H54 (cell line): ENCODE measurements around the gene DEUP1.

Source experiments
- DNase-seq: peaks from one replicate; pipeline ENCODE4 v3.0.0; 2011; ENCODE audit warnings: low spot score, mixed read lengths; ENCODE audit not compliant: insufficient read length
- FAIRE-seq: peaks from 3 replicates; lab custom pipeline; 2011; peaks lifted over from hg19 to GRCh38; lab: Jason Lieb, UNC
- POLR2A ChIP-seq: IDR thresholded peaks from 2 replicates; pipeline ENCODE4 v1.6.1; 2011; ENCODE audit warnings: low read depth, mild to moderate bottlenecking, low read length

The DEUP1 gene

DNA sequence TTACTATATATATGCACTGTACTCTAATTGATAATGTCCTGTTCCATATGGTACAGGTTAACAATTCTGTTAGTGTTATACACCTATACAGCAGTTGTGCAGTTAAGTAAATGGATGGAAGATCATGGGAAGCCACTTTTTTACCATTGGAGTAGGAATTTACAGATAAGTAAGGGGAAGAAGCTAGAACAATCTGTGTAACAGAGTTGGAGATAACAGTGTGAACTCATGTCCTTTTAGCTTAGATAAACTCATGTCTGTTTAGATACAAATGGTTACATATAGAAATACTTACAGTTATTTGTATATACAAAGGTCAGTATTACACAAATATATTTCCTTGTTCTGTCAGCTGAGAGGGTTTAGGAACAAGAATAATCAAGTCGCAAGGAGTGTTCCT is 6.8 kb upstream of the DEUP1 start:
- FAIRE-seq = no peak
- no peak for DNase-seq
- TF ChIP-seq POLR2A = no peak

DNA sequence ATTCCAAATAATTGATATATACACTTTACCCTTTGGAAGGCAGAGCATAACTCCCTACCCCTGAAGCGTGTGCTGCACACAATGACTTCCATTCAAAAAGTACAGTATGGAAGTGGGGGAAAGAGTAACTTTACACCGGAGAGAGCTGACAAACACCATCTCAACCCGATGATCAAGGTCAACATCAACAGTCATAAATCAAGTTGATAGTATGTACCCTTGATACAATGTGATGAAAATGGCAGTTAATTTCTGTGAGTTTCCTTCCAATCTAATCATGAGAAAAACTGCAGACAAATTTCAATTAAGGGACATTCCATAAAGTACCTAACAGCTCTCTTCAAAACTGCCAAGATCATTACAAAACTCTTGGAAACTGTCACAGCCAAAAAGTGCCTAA is 6.0 kb upstream of the DEUP1 start:
- FAIRE-seq = no peak
- no peak for DNase-seq
- TF ChIP-seq POLR2A = no peak

- TF ChIP-seq POLR2A = no peak
- DNase-seq = no peak
- FAIRE-seq = no peak
Observed at GRCh38 chr11:93326681-93327080, 3.9 kb upstream of the DEUP1 start.

DNA sequence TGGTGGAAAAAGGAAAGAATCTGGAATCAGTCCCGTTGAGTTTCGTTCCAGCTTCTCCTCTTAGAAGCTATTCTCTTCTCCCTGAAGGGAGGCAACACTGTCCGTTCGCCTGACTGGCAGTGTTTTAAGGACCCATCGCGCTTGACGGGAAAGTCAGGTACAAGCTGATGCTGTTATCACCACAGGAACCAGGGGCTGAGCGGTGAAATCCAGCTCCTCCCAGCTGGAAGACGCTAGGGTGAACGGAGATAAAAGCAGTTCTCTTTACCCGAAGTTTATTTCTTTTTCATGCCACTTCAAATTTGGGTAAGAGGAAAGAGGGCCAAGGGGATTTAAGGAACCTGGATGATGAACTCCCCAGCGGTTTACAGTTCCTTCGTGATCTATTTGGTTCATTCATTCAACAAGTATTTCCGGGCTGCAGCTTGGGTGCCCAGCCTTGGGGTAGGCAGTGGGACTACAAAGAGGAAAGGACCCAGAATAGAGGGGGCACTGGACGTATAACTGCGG is 551 bp upstream of the DEUP1 start:
- FAIRE-seq = no peak
- DNase-seq = no peak
- TF ChIP-seq POLR2A = no peak

DNA sequence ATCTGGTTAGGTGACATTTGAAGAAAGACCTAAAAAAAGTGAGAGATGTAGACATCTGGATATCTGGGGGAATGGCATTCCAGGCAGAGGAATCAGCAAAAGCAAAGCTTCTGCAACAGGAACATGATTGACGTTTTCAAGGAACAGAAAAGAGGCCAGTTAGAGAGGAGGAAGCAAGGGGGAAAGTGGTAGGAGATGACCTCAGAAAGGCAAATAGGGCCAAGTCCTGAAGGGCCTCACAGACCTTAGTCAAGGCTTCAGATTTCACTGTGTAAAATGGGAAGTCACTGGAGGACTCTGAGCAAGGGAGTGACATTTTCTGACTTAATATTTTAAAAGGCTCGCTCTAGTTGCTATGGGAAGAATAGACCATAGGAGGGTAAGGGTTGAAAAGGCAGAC is 9.7 kb downstream of the DEUP1 start:
- FAIRE-seq (no peak), DNase-seq (no peak)
- TF ChIP-seq POLR2A = no peak

DNA sequence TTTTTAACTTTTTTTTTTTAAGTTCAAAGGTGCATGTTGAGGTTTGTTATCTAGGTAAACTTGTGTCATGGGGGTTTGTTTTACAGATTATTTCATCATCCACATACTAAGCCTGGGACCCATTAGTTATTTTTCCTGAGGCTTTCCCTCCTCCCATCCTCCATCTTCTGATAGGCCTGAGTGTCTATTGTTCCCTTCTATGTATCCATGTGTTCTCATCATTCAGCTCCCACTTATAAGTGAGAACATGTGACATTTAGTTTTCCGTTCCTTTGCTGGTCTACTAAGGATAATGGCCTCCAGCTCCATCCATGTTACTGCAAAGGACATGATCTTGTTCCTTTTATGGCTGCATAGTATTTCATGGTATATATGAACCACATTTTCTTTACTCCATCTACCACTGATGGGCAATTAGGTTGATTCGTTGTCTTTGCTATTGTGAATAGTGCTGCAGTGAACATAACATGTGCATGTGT is 14.4 kb downstream of the DEUP1 start:
- FAIRE-seq = no peak
- DNase-seq = no peak
- no peak for TF ChIP-seq POLR2A

DNA sequence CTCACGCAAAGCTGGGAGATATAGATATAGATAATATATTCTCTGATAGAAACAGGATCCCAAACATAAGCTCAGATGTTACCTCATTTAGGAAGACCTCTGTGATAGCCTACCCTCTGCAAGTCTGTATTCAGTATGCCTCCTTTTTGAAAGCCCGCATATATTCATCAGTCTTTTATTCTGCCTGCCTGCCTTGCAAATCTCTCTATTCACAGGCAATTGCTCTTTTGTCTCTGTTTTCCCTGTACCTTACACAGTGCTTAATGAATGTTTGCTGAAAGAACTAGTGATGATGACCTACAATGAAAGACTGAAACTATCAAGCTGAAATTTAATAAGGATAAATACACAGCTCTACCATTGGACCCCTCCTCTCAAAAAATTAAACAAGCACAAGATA is 18.4 kb downstream of the DEUP1 start:
- DNase-seq = no peak
- no peak for TF ChIP-seq POLR2A

DNA sequence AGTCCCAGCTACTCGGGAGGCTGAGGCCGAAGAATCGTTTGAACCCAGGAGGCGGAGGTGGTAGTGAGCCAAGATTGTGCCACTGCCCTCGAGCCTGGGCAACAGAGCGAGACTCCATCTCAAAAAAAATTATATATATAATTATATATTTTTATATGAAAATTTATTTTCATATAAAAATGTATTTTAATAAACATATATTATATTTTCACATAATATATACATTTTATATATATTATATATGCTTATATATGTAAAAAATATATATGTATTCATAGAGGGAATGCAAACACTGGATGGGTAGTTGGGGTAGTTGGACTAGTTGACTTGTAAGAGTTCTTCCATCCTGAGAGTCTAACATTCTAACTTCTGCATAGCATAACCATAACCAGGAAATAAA is 20.3 kb downstream of the DEUP1 start:
- FAIRE-seq = no peak
- no peak for TF ChIP-seq POLR2A
- DNase-seq = no peak

More for the DNA sequence above, 18.4 kb downstream of the DEUP1 start:
- FAIRE-seq = no peak

DNA sequence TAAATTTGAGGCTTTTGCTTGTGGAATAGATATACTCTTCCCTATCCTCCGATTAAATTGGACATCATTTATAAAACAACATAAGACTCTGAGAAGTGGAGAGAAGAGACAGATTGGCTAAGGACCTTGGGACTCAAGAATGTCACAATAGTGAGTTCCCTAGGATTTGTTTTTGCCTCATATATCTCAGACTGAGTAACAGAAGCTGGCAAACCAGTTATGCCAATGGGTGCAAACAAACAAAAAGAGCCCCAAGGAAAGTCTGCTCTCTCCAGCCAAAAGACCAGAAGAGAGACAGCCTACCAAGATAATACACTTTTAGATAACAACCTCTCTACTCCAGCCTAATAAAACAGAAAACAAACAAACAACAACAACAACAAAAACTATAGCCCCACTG is 28.9 kb downstream of the DEUP1 start:
- no peak for TF ChIP-seq POLR2A
- FAIRE-seq (no peak), DNase-seq (no peak)

DNA sequence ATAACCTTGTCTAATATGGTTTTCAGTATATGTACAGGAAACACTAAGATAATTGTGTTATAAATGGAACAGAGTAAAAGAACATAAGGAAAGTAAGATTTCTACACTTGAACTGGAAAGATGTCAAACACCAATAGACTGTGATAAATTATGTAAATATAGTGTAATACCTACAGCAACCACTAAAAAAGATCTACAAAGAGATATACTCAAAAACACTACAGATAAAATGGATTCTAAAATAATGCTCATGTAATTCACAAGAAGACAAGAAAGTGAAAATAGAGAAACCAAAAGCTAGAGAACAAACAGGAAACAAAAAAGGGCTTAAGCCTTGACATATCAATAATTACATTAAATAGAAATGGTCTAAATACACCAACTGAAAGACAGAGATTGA is 30.9 kb downstream of the DEUP1 start:
- FAIRE-seq = no peak
- DNase-seq = no peak
- no peak for TF ChIP-seq POLR2A

- DNase-seq (no peak), FAIRE-seq (no peak)
- TF ChIP-seq POLR2A = no peak
Observed at GRCh38 chr11:93368022-93368421, 37.5 kb downstream of the DEUP1 start.

- no peak for FAIRE-seq
- no peak for DNase-seq
- no peak for TF ChIP-seq POLR2A
Observed at GRCh38 chr11:93370260-93370659, 39.7 kb downstream of the DEUP1 start.

DNA sequence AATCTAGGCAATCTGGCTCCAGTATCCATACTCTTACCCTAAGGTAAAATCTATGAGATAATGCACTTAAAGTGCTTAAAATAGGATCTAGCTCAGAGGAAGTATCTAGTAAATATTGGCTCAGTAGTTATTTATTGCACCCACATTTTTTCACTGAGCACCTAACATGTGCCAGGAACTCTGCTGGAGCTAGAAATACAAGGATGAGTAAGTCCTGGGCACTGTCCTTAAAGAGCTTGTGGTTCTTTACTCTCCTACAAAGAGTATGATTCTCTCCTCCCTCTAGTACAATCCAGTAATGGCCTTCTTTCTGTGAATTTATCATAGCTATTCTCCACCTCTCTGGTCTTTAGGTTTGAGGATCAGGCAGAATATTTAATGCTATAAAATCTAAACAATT is 59.2 kb downstream of the DEUP1 start:
- DNase-seq = no peak

GRCh38 chr11:93392867-93393266 is 62.3 kb downstream of the DEUP1 start:
- DNase-seq (no peak), FAIRE-seq (no peak)
- no peak for TF ChIP-seq POLR2A

More for the DNA sequence above, 59.2 kb downstream of the DEUP1 start:
- TF ChIP-seq POLR2A = no peak
- FAIRE-seq = no peak

GRCh38 chr11:93393386-93393785 is 62.8 kb downstream of the DEUP1 start:
- TF ChIP-seq POLR2A = no peak
- DNase-seq (no peak), FAIRE-seq (no peak)

DNA sequence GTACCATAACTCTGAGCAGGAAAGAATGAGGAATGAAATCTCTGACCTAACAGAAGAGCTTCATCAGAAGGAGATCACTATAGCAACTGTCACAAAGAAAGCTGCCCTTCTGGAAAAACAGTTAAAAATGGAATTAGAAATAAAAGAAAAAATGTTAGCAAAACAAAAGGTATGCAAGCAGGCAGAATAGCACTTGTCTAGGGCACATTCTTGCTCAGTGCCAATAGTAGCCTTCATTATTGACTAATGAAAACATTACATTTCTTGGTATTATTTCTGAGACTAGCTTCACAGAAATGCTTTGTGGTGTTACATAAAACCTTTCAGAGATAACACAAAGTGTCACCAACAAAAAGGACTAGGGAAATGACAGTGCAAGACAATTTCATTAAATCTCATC is 63.9 kb downstream of the DEUP1 start:
- no peak for DNase-seq
- no peak for TF ChIP-seq POLR2A
- no peak for FAIRE-seq
